Nephron (organoid): ENCODE data around the gene SH3RF1.

ENCODE experiments used
- H3K27ac Mint-ChIP-seq, 3 experiments: 2 replicates each; pipeline ENCODE4 v1.8.0; 2020; ENCODE audit warnings: mixed read lengths in 3 of 3, mild to moderate bottlenecking in 2 of 3, moderate library complexity in 1 of 3
- H3K27me3 Mint-ChIP-seq: 2 replicates; pipeline ENCODE4 v1.8.0; 2021; ENCODE audit warnings: low read depth, mild to moderate bottlenecking, moderate library complexity, mixed read lengths
- H3K36me3 Mint-ChIP-seq: 2 replicates; pipeline ENCODE4 v1.8.0; 2020; ENCODE audit warnings: low read depth, mixed read lengths
- H3K4me1 Mint-ChIP-seq: 2 replicates; pipeline ENCODE4 v1.8.0; 2020; ENCODE audit warnings: mixed read lengths
- H3K4me3 Mint-ChIP-seq, 3 experiments: 2 replicates each; pipeline ENCODE4 v1.8.0; 2020; ENCODE audit warnings: mild to moderate bottlenecking in 3 of 3, mixed read lengths in 3 of 3, moderate library complexity in 2 of 3
- H3K9me3 Mint-ChIP-seq: 2 replicates; pipeline ENCODE4 v1.8.0; 2020; ENCODE audit warnings: mixed read lengths
- TF ChIP-seq, protein P1 (sequence below), 3 experiments: fragments of 200-600 bp; sonication (generic); IDR thresholded peaks; one replicate each; pipeline ENCODE4 v1.5.0; 2021; ENCODE audit warnings: antibody characterized with exemption in 3 of 3; ENCODE audit not compliant: unreplicated experiment in 3 of 3

SH3RF1 gene

DNA sequence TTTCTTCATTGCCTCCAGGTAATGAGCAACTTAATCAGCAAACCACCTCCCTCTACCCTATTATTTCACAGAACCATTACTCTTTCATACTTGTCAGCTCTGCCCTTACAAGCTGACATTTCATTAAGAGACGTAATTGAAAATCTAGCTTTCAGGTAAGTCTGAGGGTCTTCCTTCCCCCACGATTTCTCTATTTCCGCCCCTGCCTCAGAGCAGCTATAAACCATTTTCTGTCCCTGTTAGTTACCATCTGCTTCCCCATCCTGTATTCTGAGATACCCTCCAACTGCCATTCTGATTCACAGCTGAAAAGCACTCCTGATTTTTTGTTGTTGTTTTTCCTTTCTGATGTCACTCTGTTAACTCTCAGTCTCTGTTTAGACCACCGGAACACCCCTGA, 37.1 kb downstream of the SH3RF1 start:
- TF ChIP-seq, protein P1, sequence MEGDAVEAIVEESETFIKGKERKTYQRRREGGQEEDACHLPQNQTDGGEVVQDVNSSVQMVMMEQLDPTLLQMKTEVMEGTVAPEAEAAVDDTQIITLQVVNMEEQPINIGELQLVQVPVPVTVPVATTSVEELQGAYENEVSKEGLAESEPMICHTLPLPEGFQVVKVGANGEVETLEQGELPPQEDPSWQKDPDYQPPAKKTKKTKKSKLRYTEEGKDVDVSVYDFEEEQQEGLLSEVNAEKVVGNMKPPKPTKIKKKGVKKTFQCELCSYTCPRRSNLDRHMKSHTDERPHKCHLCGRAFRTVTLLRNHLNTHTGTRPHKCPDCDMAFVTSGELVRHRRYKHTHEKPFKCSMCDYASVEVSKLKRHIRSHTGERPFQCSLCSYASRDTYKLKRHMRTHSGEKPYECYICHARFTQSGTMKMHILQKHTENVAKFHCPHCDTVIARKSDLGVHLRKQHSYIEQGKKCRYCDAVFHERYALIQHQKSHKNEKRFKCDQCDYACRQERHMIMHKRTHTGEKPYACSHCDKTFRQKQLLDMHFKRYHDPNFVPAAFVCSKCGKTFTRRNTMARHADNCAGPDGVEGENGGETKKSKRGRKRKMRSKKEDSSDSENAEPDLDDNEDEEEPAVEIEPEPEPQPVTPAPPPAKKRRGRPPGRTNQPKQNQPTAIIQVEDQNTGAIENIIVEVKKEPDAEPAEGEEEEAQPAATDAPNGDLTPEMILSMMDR (IDR thresholded peaks at IDR 0.05; ENCODE audit: unreplicated experiment in 3 of 3): no peak

DNA sequence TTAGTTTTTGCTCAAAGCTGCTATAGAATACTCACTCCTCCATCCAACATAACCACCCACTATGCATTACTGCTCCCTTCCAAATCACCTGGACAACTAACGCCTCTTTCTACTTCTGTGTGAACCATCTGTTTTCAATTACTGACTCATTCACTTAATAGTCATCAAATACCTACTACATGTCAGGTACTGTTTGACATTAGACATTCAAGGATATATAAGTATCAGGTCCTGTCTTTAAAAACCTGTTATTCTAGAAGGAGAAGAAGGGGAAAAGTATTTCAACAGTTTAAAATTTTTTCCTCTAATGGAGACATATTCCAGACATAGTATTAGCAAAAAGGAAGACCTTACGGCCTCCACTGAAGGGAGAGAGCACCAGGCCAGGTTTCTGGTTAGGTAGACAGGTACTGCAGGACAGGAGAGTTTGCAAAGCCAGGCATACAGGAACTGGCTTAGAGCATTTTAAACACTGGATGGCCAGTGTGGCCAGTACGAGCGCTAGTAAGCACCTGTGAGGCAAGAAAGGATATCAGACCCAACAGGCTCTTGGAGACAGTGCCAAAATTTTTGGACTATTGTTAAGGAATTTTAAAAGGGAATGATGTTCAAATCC, 39.0 kb downstream of the SH3RF1 start:
- no peaks in the 10 kb centered on the region for H3K9me3 Mint-ChIP-seq
- no peak overlapping the region for H3K27ac Mint-ChIP-seq
- peaks cover 1% of the 10 kb centered on the region for H3K4me1 Mint-ChIP-seq
- H3K36me3 Mint-ChIP-seq: peaks cover 11% of the 10 kb centered on the region
- no peak overlapping the region for H3K4me3 Mint-ChIP-seq
- no peaks in the 10 kb centered on the region for H3K27me3 Mint-ChIP-seq
- TF ChIP-seq, protein P1 (IDR thresholded peaks at IDR 0.05; ENCODE audit: unreplicated experiment in 3 of 3): no peak

More for the DNA sequence above, 37.1 kb downstream of the SH3RF1 start:
- Mint-ChIP-seq H3K36me3 (peaks cover 7% of the 10 kb centered on the region), H3K4me1 (peaks cover 12% of the 10 kb centered on the region), H3K9me3 (no peaks in the 10 kb centered on the region), H3K27me3 (no peaks in the 10 kb centered on the region), H3K4me3 (no peak overlapping the region), H3K27ac (peak overlapping the region in 2 of 3 experiments; percentile 12 to 21)

DNA sequence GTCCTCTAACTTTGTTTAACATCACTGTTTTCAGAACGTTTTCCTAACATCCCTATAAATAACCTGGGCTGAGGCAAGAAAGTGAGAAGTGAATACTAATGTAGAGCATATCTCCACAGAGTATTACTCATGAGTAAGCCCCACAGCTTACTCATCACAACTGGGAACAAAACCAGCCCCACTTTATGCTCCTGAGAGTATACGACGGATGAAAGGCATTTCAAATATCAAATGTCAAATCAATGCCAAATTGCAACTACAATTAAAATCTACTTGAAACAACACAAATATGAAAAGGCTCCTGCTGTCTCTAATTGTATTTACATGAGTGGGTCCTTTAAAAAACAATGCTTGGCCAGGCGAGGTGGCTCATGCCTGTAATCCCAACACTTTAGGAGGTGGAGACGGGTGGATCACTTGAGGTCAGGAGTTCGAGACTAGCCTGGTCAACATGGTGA, 41.2 kb downstream of the SH3RF1 start:
- H3K36me3 Mint-ChIP-seq: peaks cover 9% of the 10 kb centered on the region
- no peaks in the 10 kb centered on the region for H3K9me3 Mint-ChIP-seq

GRCh38 chr4:169228076-169228475, 42.7 kb downstream of the SH3RF1 start:
- TF ChIP-seq, protein P1 (IDR thresholded peaks at IDR 0.05; ENCODE audit: unreplicated experiment in 3 of 3): no peak
- Mint-ChIP-seq H3K36me3 (peaks cover 9% of the 10 kb centered on the region), H3K9me3 (no peaks in the 10 kb centered on the region), H3K27ac (no peak overlapping the region), H3K27me3 (no peaks in the 10 kb centered on the region), H3K4me3 (no peak overlapping the region), H3K4me1 (no peaks in the 10 kb centered on the region)

More for the DNA sequence above, 41.2 kb downstream of the SH3RF1 start:
- TF ChIP-seq, protein P1 (IDR thresholded peaks at IDR 0.05; ENCODE audit: unreplicated experiment in 3 of 3): no peak
- Mint-ChIP-seq H3K27ac (no peak overlapping the region), H3K27me3 (no peaks in the 10 kb centered on the region), H3K4me1 (no peaks in the 10 kb centered on the region), H3K4me3 (no peak overlapping the region)

DNA sequence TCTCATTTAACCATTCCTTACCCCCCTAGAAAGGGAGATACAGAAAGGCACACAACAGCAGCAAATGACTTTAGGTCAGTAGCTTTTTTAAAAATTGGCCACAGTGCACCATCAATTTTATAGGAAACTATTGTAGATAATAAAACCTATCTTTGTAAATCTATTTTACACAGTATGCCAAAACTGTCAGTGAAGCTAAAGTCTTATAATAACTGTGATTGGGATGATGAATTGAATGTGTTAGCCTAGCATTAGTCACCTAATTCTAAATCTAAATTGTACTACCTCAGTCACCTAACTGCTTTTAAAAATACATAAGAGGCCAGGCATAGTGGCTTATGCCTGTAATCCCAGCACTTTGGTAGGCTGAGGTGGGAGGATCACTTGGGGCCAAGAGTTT, 44.2 kb downstream of the SH3RF1 start:
- Mint-ChIP-seq H3K4me1 (no peaks in the 10 kb centered on the region), H3K27me3 (no peaks in the 10 kb centered on the region), H3K9me3 (no peaks in the 10 kb centered on the region), H3K4me3 (no peak overlapping the region), H3K36me3 (peaks cover 6% of the 10 kb centered on the region), H3K27ac (no peak overlapping the region)
- TF ChIP-seq, protein P1 (IDR thresholded peaks at IDR 0.05; ENCODE audit: unreplicated experiment in 3 of 3): no peak

DNA sequence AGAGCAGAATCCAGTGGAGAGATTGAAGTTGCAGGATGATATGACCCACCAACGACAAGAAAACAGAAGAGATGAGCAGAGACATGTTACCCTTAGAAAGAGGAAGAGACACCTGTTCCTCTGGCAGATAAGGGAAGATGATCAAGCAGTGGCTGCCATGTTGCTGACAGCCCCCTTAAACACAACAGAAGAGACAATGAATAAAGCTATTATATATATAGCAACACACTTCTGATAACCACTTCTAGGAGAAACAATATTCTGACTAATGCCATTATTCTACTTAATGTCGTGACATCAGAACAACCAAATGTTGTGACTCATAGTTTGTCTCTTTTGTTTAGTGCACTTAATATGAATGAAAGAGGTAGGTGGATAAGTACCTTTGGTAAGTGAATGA, 44.9 kb downstream of the SH3RF1 start:
- TF ChIP-seq, protein P1 (IDR thresholded peaks at IDR 0.05; ENCODE audit: unreplicated experiment in 3 of 3): no peak
- Mint-ChIP-seq H3K4me1 (peaks cover 2% of the 10 kb centered on the region), H3K27me3 (no peaks in the 10 kb centered on the region), H3K36me3 (peaks cover 4% of the 10 kb centered on the region), H3K9me3 (no peaks in the 10 kb centered on the region), H3K4me3 (no peak overlapping the region), H3K27ac (no peak overlapping the region)
